Ishikawa (cell line): Measurements from ENCODE around the gene FABP7.

ENCODE experiments used
- EP300 ChIP-seq: IDR thresholded peaks from 2 replicates; pipeline ENCODE4 v1.6.1; 2012; ENCODE audit warnings: borderline replicate concordance
- USF1 ChIP-seq: IDR thresholded peaks from 2 replicates; pipeline ENCODE4 v1.6.1; 2012

GRCh38 chr6:122753000-122753687 lies 26.4 kb upstream of the FABP7 start:
- TF ChIP-seq EP300 (no peak), USF1 (no peak)
